Common myeloid progenitor, CD34-positive (primary cell): ENCODE data around the gene RBPJ.

Source experiments
- CTCF ChIA-PET: fragments of 350-600 bp; sonication (Branson Sonifier 250); formaldehyde crosslinking; loops from one replicate; lab custom pipeline; 2021; ENCODE audit warnings: antibody characterized with exemption; lab: Charles Lee
- POLR2A ChIA-PET: fragments of 350-600 bp; sonication (Branson Sonifier 250); formaldehyde crosslinking; loops from one replicate; lab custom pipeline; 2021; ENCODE audit warnings: antibody characterized with exemption; lab: Charles Lee
- DNase-seq, 3 donors: peaks; one replicate each; pipeline versions ENCODE4 v3.0.0 to v3.0.0-alpha.2; 2013
- H3K27ac ChIP-seq, 2 experiments: 1 replicate in 1 of 2; 2 replicates in 1 of 2; pipeline ENCODE4 v1.7.0; 2013; ENCODE audit warnings: inconsistent platforms in 2 of 2, low read length in 2 of 2, mild to moderate bottlenecking in 2 of 2, low read depth in 1 of 2, moderate library complexity in 1 of 2; ENCODE audit not compliant: severe bottlenecking in 2 of 2, insufficient read depth in 1 of 2, poor library complexity in 1 of 2
- H3K27me3 ChIP-seq, 5 experiments: replicated peaks in 2 of 5; 1 replicate in 3 of 5; 2 replicates in 2 of 5; pipeline versions ENCODE4 v1.6.1 to v1.7.0; 2013; ENCODE audit warnings: low read length in 4 of 5, mild to moderate bottlenecking in 2 of 5, moderate library complexity in 2 of 5, inconsistent platforms in 1 of 5; ENCODE audit not compliant: insufficient read depth in 5 of 5, control insufficient read depth in 4 of 5
- H3K36me3 ChIP-seq, 4 experiments: 1 replicate in 2 of 4; 2 replicates in 2 of 4; pipeline versions ENCODE4 v1.6.1 to v1.7.0; 2013; ENCODE audit warnings: low read length in 3 of 4, control low read depth in 1 of 4, mild to moderate bottlenecking in 1 of 4; ENCODE audit not compliant: control insufficient read depth in 4 of 4, insufficient read depth in 4 of 4
- H3K4me1 ChIP-seq, 4 experiments: 1 replicate in 3 of 4; 2 replicates in 1 of 4; pipeline versions ENCODE4 v1.6.1 to v1.7.1; 2013; ENCODE audit warnings: low read length in 3 of 4, mild to moderate bottlenecking in 3 of 4, control low read depth in 1 of 4, inconsistent platforms in 1 of 4, moderate library complexity in 1 of 4; ENCODE audit not compliant: control insufficient read depth in 4 of 4, insufficient read depth in 4 of 4; ENCODE audit errors: control extremely low read depth in 1 of 4
- H3K4me3 ChIP-seq, 7 experiments: 1 replicate in 4 of 7; 2 replicates in 3 of 7; pipeline versions ENCODE4 v1.5.1 to v1.7.0; 2013; ENCODE audit warnings: mild to moderate bottlenecking in 7 of 7, low read length in 6 of 7, moderate library complexity in 6 of 7, inconsistent platforms in 2 of 7, low read depth in 2 of 7, control low read depth in 1 of 7; ENCODE audit not compliant: insufficient read depth in 4 of 7, control insufficient read depth in 1 of 7; ENCODE audit errors: extremely low read depth in 1 of 7
- H3K9me3 ChIP-seq, 5 experiments: 1 replicate in 4 of 5; 2 replicates in 1 of 5; pipeline versions ENCODE4 v1.6.1 to v1.7.1; 2013; ENCODE audit warnings: low read length in 4 of 5, mild to moderate bottlenecking in 2 of 5, inconsistent platforms in 1 of 5, low read depth in 1 of 5, moderate library complexity in 1 of 5; ENCODE audit not compliant: control insufficient read depth in 4 of 5, insufficient read depth in 2 of 5; ENCODE audit errors: control extremely low read depth in 1 of 5
- WGBS: methylation state at CpG from one replicate; pipeline ENCODE4 v1.1.5; 2013; ENCODE audit not compliant: insufficient coverage; 5-methylcytosine and 5-hydroxymethylcytosine counted together

Gene RBPJ

DNA sequence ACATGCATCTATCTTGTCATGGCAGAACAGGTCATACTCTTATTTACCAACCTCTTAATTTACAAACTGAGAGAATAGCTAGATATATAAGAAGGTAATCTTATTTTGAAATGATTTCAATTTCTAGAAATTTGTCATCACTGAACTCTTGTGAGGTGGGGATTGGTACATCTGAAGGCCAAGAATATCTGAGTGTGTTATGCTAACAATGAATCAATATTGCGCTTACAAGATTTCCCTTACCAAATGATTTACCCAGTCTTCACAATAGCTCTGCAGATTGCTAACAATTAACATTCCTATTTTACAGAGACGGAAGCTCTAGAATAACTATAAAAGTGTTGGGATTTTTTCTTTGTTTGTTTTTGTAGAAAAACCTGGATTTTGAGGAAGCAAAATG is 48.3 kb downstream of the RBPJ start:
- POLR2A ChIA-PET = no interaction called here
- peaks cover 10 to 23% (median 14%) of the 10 kb centered on the region in 4 experiments for H3K4me1 ChIP-seq
- no CpG with 5 or more reads among the region's 2 CpGs for WGBS

DNA sequence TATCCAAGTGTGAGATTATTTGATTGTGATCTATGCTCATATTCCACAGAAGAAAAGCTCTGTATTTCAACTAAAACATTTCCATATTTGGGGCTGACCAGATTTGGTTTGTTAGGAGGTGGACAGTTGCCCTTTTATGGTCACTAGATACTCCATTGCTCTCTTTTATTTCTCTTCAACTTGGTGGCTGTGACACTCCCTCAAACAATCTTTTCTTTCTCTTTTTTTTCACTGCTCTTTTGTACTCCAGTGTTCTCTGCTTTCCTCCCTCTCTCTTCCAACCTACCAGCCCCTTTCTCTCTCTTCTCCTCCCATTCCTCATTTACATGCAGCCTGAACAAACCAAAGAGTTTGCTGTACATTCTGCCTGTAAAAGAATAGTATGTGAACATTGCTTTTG is 48.8 kb downstream of the RBPJ start:
- H3K9me3 ChIP-seq = no peaks in the 10 kb centered on the region
- POLR2A ChIA-PET = no interaction called here
- CTCF ChIA-PET = interaction anchor here (0.8 kb wide), 1 partner anchor 21 kb away, joined by 3 read pairs; no protein-coding TSS in a partner anchor
- no peak overlapping the region for H3K27ac ChIP-seq
- peaks cover 10 to 23% (median 14%) of the 10 kb centered on the region in 4 experiments for H3K4me1 ChIP-seq
- peaks cover 0 to 4% (median 1%) of the 10 kb centered on the region in 4 experiments for H3K36me3 ChIP-seq
- no peak for DNase-seq
- no peak overlapping the region for H3K4me3 ChIP-seq
- peaks cover 0 to 17% (median 0%) of the 10 kb centered on the region in 5 experiments for H3K27me3 ChIP-seq

More for the DNA sequence above, 48.3 kb downstream of the RBPJ start:
- DNase-seq = no peak
- H3K27ac ChIP-seq = no peak overlapping the region
- CTCF ChIA-PET = interaction anchor here (0.8 kb wide), 1 partner anchor 20 kb away, joined by 3 read pairs; no protein-coding TSS in a partner anchor
- peaks cover 0 to 4% (median 1%) of the 10 kb centered on the region in 4 experiments for H3K36me3 ChIP-seq
- no peaks in the 10 kb centered on the region for H3K9me3 ChIP-seq
- peaks cover 0 to 16% (median 0%) of the 10 kb centered on the region in 5 experiments for H3K27me3 ChIP-seq
- H3K4me3 ChIP-seq = no peak overlapping the region

DNA sequence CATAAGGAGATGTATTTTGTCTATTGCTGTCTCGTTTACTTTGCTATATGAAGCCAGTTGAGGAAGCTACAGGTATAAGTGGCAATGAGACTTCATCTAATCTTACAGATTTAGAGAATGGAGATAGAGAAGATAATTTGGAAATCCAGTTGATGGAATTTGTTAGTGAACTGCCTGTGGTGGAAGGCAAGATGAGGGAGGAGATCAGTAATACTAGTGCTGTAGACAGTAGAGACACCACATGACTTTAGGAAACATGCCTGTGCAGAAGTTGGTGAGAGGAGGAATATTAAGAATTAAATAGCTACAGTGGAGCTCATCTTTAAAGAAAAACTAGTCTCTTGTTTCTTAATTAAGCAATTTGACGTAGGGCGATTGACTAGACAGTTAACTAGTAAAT is 51.3 kb downstream of the RBPJ start:
- no peaks in the 10 kb centered on the region for H3K9me3 ChIP-seq
- POLR2A ChIA-PET = interaction anchor here (0.8 kb wide), 1 partner anchor 11 kb away, joined by 3 read pairs; no protein-coding TSS in a partner anchor
- WGBS = 100% methylated on average over 1 of the region's 3 CpGs
- peaks cover 0 to 39% (median 6%) of the 10 kb centered on the region in 5 experiments for H3K27me3 ChIP-seq
- peaks cover 0 to 5% (median 2%) of the 10 kb centered on the region in 4 experiments for H3K36me3 ChIP-seq
- no peak overlapping the region for H3K4me3 ChIP-seq
- no peak overlapping the region for H3K27ac ChIP-seq
- H3K4me1 ChIP-seq = peaks cover 10 to 18% (median 14%) of the 10 kb centered on the region in 4 experiments
- DNase-seq = no peak
- CTCF ChIA-PET = interaction anchor here (0.6 to 2.1 kb wide), 5 partner anchors 16 to 56 kb away, joined by 3 to 8 read pairs (median 3); no protein-coding TSS in a partner anchor

GRCh38 chr4:26372525-26373172 is 51.8 kb downstream of the RBPJ start:
- no peak overlapping the region for H3K4me3 ChIP-seq
- no peak overlapping the region for H3K27ac ChIP-seq
- peaks cover 11 to 19% (median 14%) of the 10 kb centered on the region in 4 experiments for H3K4me1 ChIP-seq
- DNase-seq = peak; percentile 85 to 96 (median 96)
- H3K27me3 ChIP-seq = peaks cover 0 to 39% (median 6%) of the 10 kb centered on the region in 5 experiments
- WGBS = 0% methylated on average over 1 of the region's 5 CpGs
- POLR2A ChIA-PET = interaction anchor here (0.8 kb wide), 1 partner anchor 12 kb away, joined by 3 read pairs; no protein-coding TSS in a partner anchor
- CTCF ChIA-PET = interaction anchor here (0.6 to 2.1 kb wide), 7 partner anchors 17 to 57 kb away, joined by 3 to 8 read pairs (median 3); no protein-coding TSS in a partner anchor
- H3K36me3 ChIP-seq = peaks cover 0 to 5% (median 2%) of the 10 kb centered on the region in 4 experiments
- H3K9me3 ChIP-seq = no peaks in the 10 kb centered on the region

- peaks cover 0 to 23% (median 8%) of the 10 kb centered on the region in 5 experiments for H3K27me3 ChIP-seq
- 95% methylated on average over 6 of the region's 6 CpGs for WGBS
- ChIA-PET CTCF (no interaction called here), POLR2A (no interaction called here)
- peaks cover 11 to 21% (median 15%) of the 10 kb centered on the region in 4 experiments for H3K4me1 ChIP-seq
- H3K9me3 ChIP-seq = no peaks in the 10 kb centered on the region
- H3K4me3 ChIP-seq = no peak overlapping the region
- no peak for DNase-seq
- H3K27ac ChIP-seq = no peak overlapping the region
- H3K36me3 ChIP-seq = peaks cover 0 to 2% (median 1%) of the 10 kb centered on the region in 4 experiments
Measured at GRCh38 chr4:26375551-26375950, 54.7 kb downstream of the RBPJ start.

DNA sequence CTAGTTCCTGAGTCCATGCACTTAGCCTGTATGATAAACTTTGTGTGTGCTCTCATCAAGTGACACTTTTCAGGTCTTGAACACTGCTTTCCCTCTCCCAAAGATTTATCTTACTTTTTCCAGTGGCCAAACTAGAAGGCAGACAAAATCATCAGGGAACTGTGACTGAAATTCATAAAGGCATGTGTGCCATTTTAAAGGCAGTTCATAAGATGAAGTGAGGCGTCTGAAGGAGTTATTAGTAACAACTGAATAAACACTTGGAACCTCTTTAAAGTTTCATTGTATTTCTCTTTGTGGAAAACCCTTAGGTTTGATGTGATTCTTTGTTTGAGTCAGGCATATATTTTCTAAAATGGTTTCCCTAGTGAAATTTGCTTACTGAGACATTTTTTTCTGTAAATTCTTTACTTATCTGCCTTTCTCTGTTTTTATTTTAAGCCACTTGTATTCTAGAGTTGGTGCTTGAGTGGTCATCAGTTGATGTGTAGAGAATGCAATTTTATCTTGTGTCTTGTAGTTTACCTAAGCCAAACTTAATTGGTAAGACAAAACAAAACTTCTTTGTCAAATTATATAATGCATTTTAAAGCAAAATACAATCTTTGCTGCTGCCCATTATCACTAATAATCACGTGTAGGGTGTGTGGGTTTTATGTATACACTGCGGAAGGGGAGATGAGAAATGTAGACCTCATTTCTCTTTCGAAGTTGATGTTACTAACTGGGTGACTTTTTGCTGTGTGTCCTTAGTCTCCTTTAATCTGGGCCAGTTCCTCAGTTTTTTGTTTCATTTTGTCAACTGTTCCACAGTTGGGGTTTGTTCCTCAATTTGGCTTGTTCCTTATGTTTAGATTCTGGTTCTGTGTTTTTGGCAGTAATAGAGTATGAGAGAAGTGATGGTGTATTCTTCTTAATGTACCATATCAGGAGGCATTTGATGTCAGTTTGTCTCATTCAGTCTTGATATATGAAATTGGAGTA is 56.8 kb downstream of the RBPJ start:
- Histone ChIP-seq H3K27ac (no peak overlapping the region), H3K4me1 (peaks cover 7 to 14% (median 11%) of the 10 kb centered on the region in 4 experiments), H3K4me3 (no peak overlapping the region), H3K36me3 (peaks cover 0 to 2% (median 1%) of the 10 kb centered on the region in 4 experiments), H3K9me3 (no peaks in the 10 kb centered on the region), H3K27me3 (peaks cover 0 to 23% (median 8%) of the 10 kb centered on the region in 5 experiments)
- 89% methylated on average over 4 of the region's 4 CpGs for WGBS
- DNase-seq = peak in 2 of 3 donors; percentile 44 to 55
- ChIA-PET CTCF (no interaction called here), POLR2A (no interaction called here)
